GM19099 (cell line): Measurements from ENCODE around the gene TIAM1.

Source experiments
- POLR2A ChIP-seq: IDR thresholded peaks from 3 replicates; pipeline ENCODE4 v1.6.1; 2011; ENCODE audit warnings: low read depth; ENCODE audit not compliant: insufficient read length; ENCODE audit errors: extremely low read depth

The TIAM1 gene

DNA sequence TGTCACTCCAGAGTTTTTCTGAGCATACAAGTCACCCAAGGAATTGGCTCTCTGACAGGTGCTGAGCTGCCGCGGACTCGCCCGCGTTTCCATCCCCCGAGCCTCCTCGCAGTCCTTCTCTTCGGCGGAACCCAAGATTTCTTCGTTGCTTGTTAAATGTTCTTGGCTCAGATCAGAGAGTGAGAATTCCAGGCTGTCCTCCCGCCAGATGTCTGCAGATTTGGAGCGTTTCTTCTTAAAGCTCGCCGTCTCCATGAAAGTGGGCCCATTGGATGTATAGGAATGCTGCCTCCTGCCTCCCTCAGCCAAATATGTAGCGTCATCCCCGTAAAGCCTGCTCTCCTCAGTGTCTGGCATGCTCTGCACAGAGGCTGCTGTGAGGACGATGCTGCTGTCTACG is 77.8 kb downstream of the TIAM1 start:
- TF ChIP-seq POLR2A = no peak

- TF ChIP-seq POLR2A = no peak
These were observed 78.6 kb downstream of the TIAM1 start for GRCh38 chr21:31265366-31266013.

- TF ChIP-seq POLR2A = no peak
These were observed 79.5 kb downstream of the TIAM1 start for GRCh38 chr21:31264574-31264973.

DNA sequence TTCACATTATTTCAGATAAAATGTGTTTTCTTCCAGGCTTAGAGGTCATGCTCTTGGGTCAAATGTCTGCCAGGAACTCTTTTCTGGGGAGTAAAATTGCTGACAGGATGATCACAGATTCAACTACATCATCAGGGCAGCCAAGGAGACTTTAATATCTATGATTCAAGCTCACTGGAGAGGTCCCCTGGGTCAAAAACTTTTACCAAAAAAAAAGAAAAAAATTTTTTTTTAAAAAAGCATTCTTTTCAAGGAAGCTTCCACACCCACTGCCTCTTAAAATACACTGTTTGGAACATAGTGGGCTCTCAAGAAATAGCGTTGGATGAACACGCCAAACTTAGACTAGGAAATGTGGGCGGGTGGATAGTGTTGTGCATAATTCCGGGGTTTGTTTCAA is 81.3 kb downstream of the TIAM1 start:
- no peak for TF ChIP-seq POLR2A

GRCh38 chr21:31261759-31262158 is 82.3 kb downstream of the TIAM1 start:
- no peak for TF ChIP-seq POLR2A

- no peak for TF ChIP-seq POLR2A
These were observed 83.3 kb downstream of the TIAM1 start for GRCh38 chr21:31260790-31261189.

DNA sequence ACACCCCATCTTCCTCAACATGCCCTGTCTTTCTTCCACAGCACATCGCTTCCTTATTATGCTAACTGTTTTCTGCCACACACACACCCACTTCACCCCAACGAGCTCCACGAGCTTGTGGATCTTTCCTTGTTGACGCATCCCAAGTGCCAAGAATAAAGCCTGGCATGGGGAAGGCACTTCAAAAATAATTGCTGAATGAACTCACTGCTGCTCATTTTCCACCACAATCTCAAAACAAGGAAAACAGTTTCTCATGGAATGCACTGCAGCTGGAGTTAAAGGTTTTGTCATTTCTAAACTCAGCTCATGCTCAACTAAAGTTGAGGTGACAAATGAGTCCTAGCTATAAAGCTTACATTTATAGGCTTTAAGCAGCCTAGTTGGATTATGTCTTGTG is 86.0 kb downstream of the TIAM1 start:
- TF ChIP-seq POLR2A = no peak

GRCh38 chr21:31257265-31257664 is 86.8 kb downstream of the TIAM1 start:
- no peak for TF ChIP-seq POLR2A

- no peak for TF ChIP-seq POLR2A
These were observed 88.2 kb downstream of the TIAM1 start for GRCh38 chr21:31255896-31256295.

DNA sequence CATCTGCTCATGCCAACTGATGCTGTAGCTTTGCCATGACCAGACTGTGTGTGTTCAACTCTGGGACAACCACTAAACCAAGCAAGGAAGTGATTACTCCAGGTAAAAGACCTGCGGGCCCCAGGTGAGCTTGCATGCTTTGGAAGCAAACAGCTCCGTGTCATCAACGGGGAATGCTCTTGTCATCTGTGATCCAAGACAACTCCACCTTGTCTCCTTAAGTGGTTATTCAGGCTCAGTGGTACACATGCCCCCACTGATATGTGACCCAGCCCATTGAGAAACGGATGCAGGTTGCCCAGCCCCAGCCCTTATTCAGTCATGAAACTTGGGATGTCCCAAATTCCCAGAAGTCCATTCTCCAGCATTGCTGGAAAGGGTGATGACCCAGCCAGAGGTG is 89.0 kb downstream of the TIAM1 start:
- no peak for TF ChIP-seq POLR2A

DNA sequence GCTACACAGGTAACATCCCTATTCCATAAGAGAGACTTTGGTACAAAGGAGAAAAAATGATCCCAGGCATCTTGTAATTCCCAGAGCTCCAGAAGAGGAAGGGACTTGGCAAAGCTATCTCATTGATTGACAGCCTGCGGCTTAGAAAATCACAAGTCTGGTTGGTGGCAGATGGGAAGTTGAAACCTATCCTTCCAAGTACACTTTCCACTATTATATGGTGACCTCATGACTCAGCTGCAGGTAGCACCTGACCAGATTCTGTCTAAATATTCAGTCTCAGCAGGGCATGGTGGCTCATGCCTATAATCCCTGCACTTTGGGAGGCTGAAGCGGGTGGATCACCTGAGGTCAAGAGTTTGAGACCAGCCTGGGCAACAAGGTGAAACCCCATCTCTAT is 89.9 kb downstream of the TIAM1 start:
- no peak for TF ChIP-seq POLR2A

DNA sequence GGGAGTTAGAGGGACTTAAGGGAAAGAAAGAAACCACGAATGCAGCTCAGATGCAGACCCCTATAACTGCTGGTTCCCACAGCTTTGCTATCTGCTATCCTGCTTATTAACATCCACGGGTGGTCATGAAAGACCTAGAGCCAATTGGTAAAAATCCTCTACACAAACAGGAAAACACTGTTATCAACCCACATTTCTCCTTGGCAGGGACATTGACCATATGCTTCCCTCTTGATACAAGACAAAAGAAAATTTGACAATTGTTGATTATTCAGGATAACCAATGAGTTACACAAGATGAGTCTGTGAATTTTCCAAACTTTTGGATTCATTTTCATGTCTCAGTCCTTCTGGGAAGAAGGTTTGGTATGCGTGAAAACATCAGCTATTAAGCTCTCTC is 90.4 kb downstream of the TIAM1 start:
- no peak for TF ChIP-seq POLR2A

DNA sequence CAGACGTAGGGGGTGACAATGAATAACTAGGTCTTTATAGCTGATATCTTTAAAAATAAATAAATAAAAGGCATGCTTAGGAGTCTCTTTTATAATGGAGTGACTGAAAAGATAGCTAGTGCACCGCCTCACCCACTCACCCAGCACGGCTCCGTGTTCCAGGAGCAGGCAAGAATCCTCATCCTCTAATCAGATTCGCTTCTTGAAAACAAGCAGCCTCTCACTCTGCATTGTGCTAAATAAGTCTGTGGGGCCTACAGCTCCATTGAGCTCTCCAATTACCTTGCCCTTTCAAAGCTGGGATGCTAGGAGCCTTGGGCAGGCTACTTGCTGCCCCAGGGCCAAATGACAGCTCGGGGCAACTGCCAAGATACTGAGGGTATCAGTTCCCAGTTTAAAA is 91.5 kb downstream of the TIAM1 start:
- no peak for TF ChIP-seq POLR2A

GRCh38 chr21:31252091-31252490 is 92.0 kb downstream of the TIAM1 start:
- no peak for TF ChIP-seq POLR2A

GRCh38 chr21:31251686-31252085 is 92.4 kb downstream of the TIAM1 start:
- no peak for TF ChIP-seq POLR2A

DNA sequence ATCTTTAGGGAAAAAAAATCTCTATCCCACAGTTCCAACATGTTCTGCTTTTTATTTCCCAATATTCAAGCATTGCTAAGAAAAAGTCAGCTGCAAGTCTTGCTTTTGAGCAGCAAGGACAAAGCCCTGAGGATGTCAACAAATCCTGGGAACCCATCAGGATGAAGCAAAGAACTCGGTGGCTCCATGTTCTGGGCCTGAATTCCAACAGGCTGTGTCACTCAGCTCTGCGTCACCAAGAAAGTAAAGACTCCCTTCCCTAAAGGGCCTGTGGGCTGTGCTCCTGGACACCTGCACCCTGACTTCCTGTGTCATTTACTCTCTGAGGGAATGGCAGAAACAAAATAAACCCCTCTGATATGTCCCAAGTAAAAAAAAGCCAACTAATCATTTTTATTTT is 95.5 kb downstream of the TIAM1 start:
- TF ChIP-seq POLR2A = no peak

- no peak for TF ChIP-seq POLR2A
These were observed 100.5 kb downstream of the TIAM1 start for GRCh38 chr21:31243611-31244010.
